Kidney (tissue), 14 donors: ENCODE measurements around the gene PPCS. TPM values are rescaled to one million over a fixed set of nuclear protein-coding genes. Genes with fewer than 3 reads are reported as not detected.

ENCODE experiments used
- DNase-seq, 5 donors: peaks; one replicate each; pipeline ENCODE4 v3.0.0-alpha.2; 2013 to 2020
- FAIRE-seq: peaks from 2 replicates; lab custom pipeline; 2012; peaks lifted over from hg19 to GRCh38; lab: Jason Lieb, UNC
- H3K27ac ChIP-seq, 2 donors: one replicate each; pipeline ENCODE4 v1.7.0; 2013; ENCODE audit warnings: low read depth in 2 of 2, low read length in 2 of 2, inconsistent platforms in 1 of 2
- H3K27me3 ChIP-seq: one replicate; pipeline ENCODE4 v1.7.1; 2013; ENCODE audit warnings: low read length, inconsistent platforms; ENCODE audit not compliant: control insufficient read depth, insufficient read depth
- H3K36me3 ChIP-seq, 3 donors: one replicate each; pipeline versions ENCODE4 v1.7.0 to v1.7.1; 2013; ENCODE audit warnings: low read length in 3 of 3, control low read depth in 1 of 3, inconsistent platforms in 1 of 3; ENCODE audit not compliant: insufficient read depth in 3 of 3, control insufficient read depth in 2 of 3
- H3K4me1 ChIP-seq, 3 donors: one replicate each; pipeline versions ENCODE4 v1.7.0 to v1.7.1; 2013; ENCODE audit warnings: low read length in 3 of 3, inconsistent platforms in 1 of 3, low read depth in 1 of 3; ENCODE audit not compliant: control insufficient read depth in 2 of 3, insufficient read depth in 2 of 3
- H3K4me3 ChIP-seq, 3 donors: one replicate each; pipeline versions ENCODE4 v1.7.0 to v1.8.1; 2013; ENCODE audit warnings: low read length in 3 of 3, control low read depth in 1 of 3, inconsistent platforms in 1 of 3
- H3K9ac ChIP-seq, 3 donors: one replicate each; pipeline versions ENCODE4 v1.7.0 to v1.7.1; 2013; ENCODE audit warnings: low read length in 3 of 3, control low read depth in 1 of 3, inconsistent platforms in 1 of 3
- H3K9me3 ChIP-seq, 3 donors: one replicate each; pipeline versions ENCODE4 v1.7.0 to v1.7.1; 2013; ENCODE audit warnings: low read length in 3 of 3, control low read depth in 1 of 3, inconsistent platforms in 1 of 3; ENCODE audit not compliant: control insufficient read depth in 2 of 3, insufficient read depth in 1 of 3
- CTCF ChIP-seq: IDR thresholded peaks from 3 replicates; pipeline ENCODE4 v1.5.1; 2012; ENCODE audit warnings: mild to moderate bottlenecking, moderate library complexity, borderline replicate concordance; ENCODE audit not compliant: insufficient read depth; ENCODE audit errors: extremely low read depth
- intact Hi-C: fragments of 100-400 bp; cut with DNase I; formaldehyde crosslinking; loops from one replicate; pipeline ENCODE4 v1.11.1; 2022
- polyA plus RNA-seq: library from polyadenylated mRNA; stranded (reverse); fragments of 350-450 nt; fragmentation: Illumina TruSeq; extraction: RNeasy Lipid Tissue Mini Kit (QIAGEN cat#74804); gene quantifications from one replicate; pipeline ENCODE4 v1.2.3, GENCODE V29; 2014; ENCODE audit warnings: low read depth, low replicate concordance; ENCODE audit not compliant: insufficient read depth
- total RNA-seq: library from RNA; stranded (reverse); fragmentation: NEBNext Ultra II Directional; extraction: Animal tissue kit (Norgen Biotek cat#: 25700); gene quantifications from one replicate; pipeline ENCODE4 v1.2.1, GENCODE V29; 2021
- donor health status: control.
- donor health status: control.
- donor health status: control.
- donor health status: control.
- donor health status: control.
- donor health status: DM: yes; HTN: yes; CAD: no.
- donor health status: Normal renal cell carcinoma (clear cell type).

The PPCS gene
- total and polyA plus RNA-seq, 2 donors from 2014 or later = 79.3 to 145 TPM

GRCh38 chr1:42477775-42478174 is 21.4 kb downstream of the PPCS start:
- no peaks in the 10 kb centered on the region for H3K9me3 ChIP-seq
- no peaks in the 10 kb centered on the region for H3K27me3 ChIP-seq
- no peaks in the 10 kb centered on the region for H3K4me1 ChIP-seq
- FAIRE-seq (no peak), DNase-seq (no peak)
- no peak overlapping the region for H3K4me3 ChIP-seq
- H3K36me3 ChIP-seq = peaks cover 0 to 10% (median 0%) of the 10 kb centered on the region in 3 donors
- no peak overlapping the region for H3K27ac ChIP-seq
- intact Hi-C loops = no loop called here
- no peak overlapping the region for H3K9ac ChIP-seq
- TF ChIP-seq CTCF = no peak

- no peak for DNase-seq
- H3K27me3 ChIP-seq = no peaks in the 10 kb centered on the region
- intact Hi-C loops = no loop called here
- H3K9me3 ChIP-seq = no peaks in the 10 kb centered on the region
- no peaks in the 10 kb centered on the region for H3K4me1 ChIP-seq
- H3K4me3 ChIP-seq = no peak overlapping the region
- peaks cover 0 to 14% (median 4%) of the 10 kb centered on the region in 3 donors for H3K36me3 ChIP-seq
- FAIRE-seq = no peak
- no peak overlapping the region for H3K27ac ChIP-seq
- no peak overlapping the region for H3K9ac ChIP-seq
- TF ChIP-seq CTCF = no peak
These were observed 23.3 kb downstream of the PPCS start for GRCh38 chr1:42479621-42480020.

GRCh38 chr1:42480921-42481320 is 24.6 kb downstream of the PPCS start:
- no peaks in the 10 kb centered on the region for H3K9me3 ChIP-seq
- H3K4me3 ChIP-seq = no peak overlapping the region
- peaks cover 0 to 14% (median 4%) of the 10 kb centered on the region in 3 donors for H3K36me3 ChIP-seq
- intact Hi-C loops = no loop called here
- DNase-seq = no peak
- no peaks in the 10 kb centered on the region for H3K4me1 ChIP-seq
- H3K27me3 ChIP-seq = no peaks in the 10 kb centered on the region
- no peak for TF ChIP-seq CTCF
- no peak overlapping the region for H3K9ac ChIP-seq
- FAIRE-seq = no peak
- H3K27ac ChIP-seq = no peak overlapping the region

- Histone ChIP-seq H3K36me3 (peaks cover 0 to 14% (median 4%) of the 10 kb centered on the region in 3 donors), H3K9ac (no peak overlapping the region), H3K4me3 (no peak overlapping the region), H3K27me3 (no peaks in the 10 kb centered on the region), H3K27ac (no peak overlapping the region), H3K9me3 (no peaks in the 10 kb centered on the region), H3K4me1 (no peaks in the 10 kb centered on the region)
- no peak for TF ChIP-seq CTCF
- DNase-seq (no peak), FAIRE-seq (no peak)
- intact Hi-C loops = no loop called here
These were observed 26.4 kb downstream of the PPCS start for GRCh38 chr1:42482635-42483153.
